ENCODE data around the gene VENTX.

The VENTX gene

DNA sequence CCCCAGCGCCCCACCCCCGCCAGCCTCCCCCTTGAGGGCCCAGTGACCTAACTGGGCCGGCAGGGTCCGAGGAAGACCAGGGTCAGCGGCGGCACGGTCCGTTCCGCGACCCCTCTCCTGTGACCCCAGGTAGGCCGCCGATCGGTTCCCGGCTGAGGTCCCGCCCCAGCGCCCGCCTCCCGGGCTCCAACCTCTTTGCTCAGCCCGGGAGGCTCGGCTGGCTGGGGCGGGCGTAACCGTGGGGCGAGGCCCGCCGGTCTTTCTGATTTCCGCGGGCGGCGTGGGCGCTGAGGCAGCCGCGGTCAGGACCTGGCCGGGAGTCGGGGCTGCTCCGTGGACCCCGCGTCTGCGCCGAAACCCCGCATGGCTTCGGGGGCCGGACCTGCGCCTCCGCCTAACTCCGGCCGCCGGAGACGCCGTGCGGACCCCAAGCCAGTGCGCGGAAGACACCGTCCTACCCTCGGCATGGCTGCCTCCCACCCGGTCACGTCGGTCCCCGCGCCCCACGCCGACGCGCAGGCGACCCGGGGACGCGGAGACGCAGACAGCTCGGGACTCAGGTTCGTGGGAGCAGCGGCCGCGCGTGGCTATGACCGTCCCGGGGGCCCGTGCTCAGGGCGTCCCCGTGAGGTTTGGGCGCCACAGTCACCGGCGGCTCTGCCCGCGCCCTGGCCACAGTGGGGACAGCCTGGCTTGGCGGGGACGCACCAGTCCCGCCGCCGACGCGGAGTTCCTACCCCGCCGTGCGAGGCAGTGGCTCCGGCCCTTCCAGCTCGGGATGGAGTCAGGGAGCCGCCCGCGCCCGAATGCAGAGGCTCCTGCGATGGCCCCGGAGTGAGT, 1.0 kb upstream of the VENTX start:
- no peak for DNase-seq (ENCODE audit: low spot score)

DNA sequence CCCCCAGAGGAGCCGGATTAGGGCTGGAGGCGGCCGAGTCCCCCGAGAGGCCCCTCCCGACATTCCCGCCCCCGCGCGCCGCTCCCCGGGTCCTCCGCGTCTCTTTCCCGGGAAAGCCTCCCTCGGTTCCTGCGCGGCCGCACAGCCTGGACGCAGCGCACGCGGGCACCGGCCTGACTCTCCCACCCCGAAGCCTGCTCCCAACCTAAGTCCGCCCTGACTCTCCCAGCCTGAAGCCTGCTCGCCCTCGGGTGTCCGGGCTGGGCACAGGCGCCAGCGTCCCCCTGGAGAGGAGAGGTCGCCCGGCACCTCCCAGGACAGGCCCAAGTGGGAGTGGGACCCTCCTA, 441 bp upstream of the VENTX start:
- DNase-seq (ENCODE audit: low spot score) = no peak

DNA sequence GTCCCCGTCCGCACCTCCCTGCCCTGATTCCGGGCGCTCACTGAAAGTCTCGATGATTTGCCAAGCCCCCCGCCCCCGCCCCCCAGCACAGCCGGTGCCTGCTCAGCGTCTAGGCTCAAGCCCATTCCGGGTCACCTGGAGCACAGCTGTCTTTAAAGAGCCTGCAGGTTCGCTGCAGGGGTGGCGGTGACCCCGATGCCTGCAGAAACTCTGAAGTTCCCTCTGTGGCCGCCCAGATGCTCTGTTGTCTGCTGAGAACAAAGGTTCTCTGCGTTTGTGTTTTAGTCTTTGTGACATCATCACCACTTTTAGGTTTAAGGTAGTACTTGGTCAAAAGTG, 780 bp downstream of the VENTX start:
- no peak for DNase-seq (ENCODE audit: low spot score)

DNA sequence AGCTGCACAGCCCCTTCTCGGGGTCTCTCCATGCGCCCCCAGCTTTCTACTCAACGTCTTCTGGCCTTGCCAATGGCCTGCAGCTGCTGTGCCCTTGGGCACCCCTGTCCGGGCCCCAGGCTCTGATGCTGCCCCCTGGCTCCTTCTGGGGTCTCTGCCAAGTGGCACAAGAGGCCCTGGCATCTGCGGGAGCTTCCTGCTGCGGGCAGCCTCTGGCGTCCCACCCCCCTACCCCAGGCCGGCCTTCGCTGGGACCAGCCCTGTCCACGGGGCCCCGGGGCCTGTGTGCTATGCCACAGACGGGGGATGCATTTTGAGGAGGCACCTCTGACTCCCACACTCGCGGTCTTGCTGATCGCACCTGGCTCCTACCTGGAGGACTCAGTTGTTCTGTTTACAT, 2.3 kb downstream of the VENTX start:
- DNase-seq (ENCODE audit: low spot score) = no peak

DNA sequence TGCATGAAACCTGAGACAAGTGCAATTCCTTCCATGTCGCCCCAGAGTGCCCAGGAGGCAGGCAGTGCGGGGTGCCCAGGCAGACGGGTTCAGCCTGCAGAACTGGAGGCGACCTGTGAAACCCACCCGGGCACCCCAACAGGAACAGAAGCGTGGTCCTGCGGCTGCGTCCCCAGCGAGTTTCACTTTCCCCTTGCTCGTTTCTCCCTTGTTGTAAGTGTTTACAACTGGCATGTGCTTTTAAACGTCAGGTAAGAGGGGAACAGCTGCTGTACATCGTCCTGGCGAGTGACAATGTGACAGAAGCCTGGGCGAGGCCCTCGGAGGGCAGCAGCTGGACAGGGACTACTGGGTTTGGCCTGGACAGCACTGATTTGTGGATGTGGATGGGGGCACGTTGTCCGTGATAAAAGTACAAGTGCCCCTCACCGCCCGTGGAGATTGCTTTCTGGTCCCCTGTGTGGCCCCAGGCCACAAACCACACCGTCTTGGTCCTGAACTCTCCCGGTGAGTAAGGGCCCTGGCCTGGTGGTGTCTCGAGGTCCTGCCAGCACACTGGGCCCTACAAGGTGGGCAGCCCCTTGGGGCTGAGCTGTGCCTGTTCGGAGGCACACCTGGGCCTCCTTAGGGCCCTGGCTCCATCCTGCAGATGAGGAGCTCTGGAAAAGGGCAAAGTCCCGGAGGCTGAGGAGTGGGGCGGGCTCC, 4.0 kb downstream of the VENTX start:
- DNase-seq (ENCODE audit: low spot score) = peak; percentile 13

DNA sequence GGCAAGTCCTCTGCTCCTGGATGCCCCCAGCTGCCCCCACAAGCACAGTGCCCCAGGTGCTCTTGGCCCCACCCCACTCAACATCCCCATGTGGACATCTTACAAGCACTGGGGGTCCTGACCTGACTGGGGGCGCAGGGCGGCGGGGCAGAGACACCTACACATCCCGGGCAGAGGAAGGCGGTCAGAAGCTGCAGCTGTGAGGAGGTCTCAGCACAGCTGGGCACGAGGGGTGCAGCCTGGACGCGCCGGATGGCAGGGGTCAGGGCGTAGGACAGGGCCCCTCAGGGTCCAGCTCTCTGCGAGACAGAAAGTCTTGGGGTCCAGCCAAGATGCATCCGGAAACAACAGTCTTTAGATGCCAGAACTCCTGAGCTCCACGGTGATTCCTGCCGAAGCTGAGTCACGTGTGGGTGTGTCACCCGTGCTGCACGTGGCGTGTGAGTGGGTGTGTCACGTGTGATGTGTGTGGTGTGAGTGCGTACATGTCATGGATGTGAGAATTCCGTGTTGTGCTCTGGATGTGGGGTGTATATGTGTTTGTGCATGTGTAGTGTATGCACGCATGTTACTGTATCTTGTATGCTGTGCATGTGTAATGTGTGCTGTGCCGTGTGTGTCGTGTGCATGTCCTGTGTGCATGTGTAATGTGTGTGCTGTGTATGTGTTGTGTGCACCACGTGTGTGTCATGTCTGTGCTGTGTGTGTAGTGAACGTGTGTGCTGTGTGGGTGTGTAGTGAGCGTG, 5.1 kb downstream of the VENTX start:
- DNase-seq (ENCODE audit: low spot score) = no peak

DNA sequence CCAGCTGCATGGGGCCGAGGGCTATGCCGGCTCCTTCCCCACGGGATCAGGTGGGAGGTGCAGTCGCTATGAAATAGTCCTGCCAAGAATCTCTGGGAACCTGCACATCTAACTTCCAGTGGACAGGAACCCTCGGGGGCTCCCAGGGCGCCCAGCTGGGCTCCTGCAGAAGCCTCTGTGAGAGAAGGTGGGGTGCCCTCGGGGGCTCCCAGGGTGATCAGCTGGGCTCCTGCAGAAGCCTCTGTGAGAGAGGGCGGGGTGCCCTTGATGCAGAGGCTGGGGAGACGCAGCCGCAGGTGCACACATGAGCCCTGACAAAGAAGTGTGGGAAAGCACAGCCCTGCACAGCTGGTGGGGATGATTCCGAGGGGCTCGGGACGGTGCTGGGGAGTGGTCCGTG, 5.9 kb downstream of the VENTX start:
- no peak for DNase-seq (ENCODE audit: low spot score)

DNA sequence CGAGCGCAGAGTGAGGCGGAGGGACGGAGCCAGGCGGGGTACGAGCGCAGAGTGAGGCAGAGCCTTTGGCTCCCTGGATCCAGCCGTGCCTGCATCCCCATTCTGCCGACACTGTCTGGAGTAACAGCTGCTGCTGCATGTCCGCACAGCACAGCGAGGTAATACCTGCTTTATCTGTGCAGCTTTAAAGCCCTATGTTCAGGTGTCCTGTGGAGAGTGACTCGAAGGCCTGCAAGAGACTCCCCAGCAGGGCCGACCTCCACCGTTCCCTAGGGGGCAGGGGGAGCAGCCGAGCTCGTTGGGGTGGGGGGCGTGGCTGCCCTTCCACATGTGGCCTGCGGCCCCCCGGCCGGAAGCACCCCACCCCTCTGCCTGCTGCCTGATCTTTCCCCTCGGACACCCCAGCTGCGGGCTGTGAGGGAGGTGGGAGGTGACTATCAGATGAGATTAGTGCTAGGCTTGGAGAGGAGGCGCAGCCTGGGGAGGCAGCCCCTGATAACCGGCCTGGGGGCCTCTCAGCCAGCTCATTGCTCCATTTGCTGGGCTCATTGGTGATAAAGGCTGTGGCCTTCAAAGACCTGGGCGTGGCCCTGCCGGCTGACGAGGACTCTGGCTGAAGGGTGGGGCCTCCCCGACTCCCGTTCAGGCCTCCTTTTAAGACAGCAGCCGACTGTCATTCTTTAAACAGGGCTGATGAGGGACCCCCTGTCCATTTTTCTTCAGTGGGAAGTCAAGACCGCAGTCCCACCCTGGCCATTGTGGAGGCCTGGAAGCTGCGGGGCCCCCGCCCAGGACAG, 8.0 kb downstream of the VENTX start:
- no peak for DNase-seq (ENCODE audit: low spot score)

DNA sequence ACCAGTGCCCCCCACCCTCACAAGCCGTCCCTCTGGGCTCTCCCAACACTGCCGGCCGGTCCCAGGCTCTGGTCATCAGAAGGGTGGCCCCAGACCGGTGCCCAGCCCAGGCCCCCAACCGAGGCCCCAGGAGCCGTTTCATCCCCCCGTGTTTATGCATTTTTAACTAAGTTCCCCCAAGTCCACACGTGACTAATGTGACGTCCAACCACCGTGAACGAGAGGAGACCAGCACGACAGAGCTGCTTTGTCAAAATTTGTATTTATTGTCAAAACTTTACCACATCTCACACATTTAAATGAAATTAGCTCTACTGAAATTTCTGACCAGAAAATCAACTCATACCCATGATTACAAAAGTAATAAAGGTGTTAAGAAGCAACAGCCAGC, 8.6 kb downstream of the VENTX start:
- no peak for DNase-seq (ENCODE audit: low spot score)

DNA sequence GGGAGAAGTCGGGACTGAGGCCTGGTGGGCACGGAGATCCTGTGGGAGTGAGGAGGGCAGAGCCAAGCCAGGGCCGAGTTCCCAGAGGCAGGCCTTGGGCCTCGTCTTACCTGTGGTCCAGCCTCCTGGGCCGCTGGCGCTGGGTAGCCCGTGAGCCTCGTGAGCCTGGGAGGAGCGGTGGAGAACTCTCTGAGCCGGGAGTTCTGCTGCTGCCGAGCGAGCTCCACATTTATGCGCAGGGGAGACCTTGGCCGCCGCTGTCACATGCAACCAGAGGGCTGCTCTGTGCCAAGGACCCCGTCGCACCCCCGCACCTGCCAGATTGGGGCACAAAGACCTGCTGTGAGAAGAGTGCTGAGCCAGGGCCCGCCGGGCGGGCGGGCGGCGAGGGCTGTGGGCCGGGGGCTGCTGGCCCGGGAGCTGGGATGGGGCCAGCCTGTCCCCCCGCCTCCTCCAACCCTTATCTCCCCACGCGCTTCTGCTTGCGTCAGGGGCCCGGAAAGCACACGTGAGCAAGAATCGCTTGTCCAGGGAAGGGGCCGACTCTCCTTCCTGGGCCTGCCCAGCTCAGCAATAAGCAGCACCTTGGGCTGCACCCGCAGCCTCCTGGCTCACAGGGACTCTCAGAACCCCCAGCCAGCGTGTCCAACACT, 10.2 kb downstream of the VENTX start:
- DNase-seq (ENCODE audit: low spot score) = no peak

DNA sequence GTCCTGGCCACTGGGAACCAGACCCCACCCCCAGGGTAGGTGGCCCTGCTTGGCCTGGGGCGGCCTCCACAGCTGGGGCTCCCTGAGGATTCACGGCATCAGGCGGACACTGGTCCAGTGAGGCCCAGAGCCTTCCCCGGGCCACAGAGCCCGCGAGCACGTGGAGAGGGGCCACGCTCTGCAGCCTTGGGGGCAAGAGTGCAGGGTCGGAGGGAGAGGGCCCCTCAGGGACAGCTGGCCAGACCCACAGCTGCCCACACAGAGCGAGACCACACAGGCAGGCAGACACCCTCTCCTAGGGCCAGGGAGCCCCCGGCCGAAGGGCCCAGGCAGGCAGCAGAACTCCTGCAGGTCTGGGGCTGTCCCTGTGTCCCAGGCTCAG, 10.7 kb downstream of the VENTX start:
- no peak for DNase-seq (ENCODE audit: low spot score)

DNA sequence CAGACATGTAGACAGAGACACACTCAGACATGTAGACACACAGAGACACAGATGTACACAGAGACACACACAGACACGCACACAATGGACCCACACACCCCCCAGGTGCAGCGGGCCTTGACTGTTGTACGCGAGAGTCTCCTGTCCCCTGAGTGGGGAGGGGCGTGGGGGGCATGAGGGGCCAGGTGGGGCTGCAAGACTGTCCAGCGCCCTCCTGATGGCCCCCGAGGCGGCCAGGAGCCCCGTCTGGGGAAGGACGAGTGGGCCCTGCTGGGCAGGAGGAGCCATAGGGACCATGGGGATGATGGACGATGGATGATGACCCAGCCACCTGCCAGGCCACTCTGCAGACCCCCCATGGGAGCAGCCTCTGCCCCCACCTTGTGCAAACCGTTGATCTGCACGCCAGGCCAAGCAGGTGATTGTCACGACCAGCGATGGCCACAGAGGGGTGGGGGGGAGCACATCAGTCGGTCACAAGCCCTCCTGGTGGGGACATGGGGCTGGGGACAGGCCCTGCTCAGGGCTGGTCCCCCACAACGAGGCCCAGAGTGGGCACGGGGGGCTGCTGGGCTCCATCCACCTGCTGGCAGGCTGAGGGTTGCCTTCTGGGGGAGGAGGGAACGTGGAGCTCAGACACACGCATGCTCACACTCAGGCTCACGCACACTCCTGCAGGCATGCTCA, 11.6 kb downstream of the VENTX start:
- no peak for DNase-seq (ENCODE audit: low spot score)

DNA sequence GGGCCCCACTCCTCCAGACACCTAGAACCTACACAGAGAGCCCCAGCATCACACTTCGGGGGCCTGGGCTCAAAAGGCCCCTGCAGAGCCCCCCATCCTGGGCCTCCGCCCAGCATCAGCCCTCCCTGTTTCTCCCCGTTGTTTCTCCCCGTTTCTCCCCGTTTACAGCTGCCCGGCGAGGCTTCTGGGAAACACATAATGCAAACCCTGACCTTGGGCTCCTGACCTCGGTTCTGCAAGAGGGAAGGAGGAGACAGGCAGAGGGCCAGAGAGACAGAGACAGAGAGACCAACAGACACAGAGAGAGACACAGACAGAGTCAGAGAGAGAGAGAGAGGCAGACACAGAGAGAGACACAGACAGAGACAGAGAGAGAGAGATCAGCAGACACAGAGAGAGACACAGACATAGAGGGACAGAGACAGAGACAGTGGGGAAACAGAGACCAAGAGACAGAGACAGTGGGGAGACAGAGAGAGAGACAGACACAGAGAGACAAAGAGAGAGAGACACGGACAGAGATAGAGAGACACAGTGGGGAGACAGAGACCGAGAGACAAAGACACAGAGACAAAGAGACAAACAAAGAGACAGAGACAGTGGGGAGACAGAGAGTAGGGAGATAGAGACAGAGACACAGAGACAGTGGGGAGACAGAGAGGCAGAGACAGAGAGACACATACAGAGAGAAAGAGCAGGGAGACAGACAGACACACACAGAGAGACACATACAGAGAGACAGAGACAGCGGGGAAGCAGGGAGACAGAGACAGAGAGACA, 12.5 kb downstream of the VENTX start:
- no peak for DNase-seq (ENCODE audit: low spot score)

DNA sequence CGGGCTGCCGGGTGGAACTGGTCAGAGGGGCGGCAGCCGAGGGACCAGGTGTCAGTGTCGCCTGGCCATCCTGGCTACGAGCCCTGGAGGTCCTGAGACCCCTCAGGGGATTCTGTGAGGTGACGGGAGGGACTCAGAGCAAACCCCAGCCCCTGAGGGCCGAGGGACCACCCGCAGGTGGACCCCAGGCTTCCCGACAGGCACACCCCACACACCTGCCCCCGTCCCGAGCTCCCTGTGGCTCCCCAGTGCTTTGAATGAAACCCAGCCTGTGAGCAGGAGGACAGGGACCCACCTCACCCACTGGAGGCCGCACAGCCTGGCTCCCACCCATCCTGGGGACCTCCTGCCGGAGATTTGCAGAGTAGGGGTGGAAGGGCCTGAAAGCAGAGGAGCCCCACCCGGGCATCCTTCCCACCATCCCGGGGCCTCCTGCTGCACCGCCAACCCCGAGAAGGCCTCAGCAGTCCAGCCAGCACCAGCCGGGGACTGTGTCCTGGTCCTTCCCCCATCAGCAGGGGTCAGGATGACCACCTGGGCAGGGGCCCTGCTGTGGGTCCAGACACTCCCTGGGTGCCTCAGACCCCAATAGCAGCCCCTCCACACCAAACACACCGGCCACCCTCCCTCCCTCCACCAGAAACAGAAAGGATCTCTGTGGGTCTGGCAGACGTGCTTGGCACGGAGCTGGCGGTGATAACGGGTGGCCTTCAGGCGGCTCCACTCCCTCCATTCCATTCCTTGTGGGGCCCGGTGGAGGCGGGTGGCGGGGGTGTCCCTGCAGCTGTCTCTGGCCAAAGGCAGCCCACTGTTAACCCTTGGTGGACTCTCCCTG, 13.9 kb downstream of the VENTX start:
- DNase-seq (ENCODE audit: low spot score) = no peak

DNA sequence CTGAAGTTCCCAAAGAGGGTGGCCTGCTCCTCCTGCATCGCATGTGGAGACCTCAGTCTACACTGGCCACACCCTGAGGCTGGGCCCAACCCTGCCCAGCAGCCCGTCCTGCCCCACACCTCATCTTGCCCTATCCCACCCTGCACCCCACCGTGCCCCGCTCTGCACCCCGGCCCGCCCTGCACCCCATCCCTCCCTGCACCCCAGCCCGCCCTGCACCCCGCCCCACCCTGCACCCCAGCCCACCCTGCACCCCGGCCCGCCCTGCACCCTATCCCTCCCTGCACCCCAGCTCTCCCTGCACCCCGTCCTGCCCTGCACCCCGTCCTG, 14.5 kb downstream of the VENTX start:
- no peak for DNase-seq (ENCODE audit: low spot score)

DNA sequence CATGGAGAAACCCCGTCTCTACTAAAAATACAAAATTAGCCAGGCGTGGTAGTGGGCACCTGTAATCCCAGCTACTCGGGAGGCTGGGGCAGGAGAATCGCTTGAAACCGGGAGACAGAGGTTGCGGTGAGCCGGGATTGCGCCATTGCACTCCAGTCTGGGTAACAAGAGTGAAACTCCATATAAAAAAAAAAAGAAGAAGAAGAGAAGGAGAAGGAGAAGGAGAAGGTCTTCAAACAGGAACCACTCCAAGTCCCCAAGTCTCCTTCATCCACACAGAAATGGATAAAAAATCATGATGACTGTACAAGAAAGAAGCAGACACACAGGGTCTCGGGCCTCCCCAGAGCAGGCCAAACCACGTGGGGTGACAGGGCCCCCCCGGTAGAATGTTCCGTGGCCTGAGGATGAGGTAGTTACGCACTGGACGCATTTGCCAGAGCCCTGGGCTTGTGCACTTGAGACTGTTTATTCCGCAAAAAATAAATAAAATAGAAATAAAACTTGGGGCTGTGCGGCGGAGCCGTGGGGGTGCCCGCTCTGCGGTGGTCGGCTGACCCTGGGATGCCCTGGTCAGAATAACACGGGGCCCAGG, 15.8 kb downstream of the VENTX start:
- no peak for DNase-seq (ENCODE audit: low spot score)

DNA sequence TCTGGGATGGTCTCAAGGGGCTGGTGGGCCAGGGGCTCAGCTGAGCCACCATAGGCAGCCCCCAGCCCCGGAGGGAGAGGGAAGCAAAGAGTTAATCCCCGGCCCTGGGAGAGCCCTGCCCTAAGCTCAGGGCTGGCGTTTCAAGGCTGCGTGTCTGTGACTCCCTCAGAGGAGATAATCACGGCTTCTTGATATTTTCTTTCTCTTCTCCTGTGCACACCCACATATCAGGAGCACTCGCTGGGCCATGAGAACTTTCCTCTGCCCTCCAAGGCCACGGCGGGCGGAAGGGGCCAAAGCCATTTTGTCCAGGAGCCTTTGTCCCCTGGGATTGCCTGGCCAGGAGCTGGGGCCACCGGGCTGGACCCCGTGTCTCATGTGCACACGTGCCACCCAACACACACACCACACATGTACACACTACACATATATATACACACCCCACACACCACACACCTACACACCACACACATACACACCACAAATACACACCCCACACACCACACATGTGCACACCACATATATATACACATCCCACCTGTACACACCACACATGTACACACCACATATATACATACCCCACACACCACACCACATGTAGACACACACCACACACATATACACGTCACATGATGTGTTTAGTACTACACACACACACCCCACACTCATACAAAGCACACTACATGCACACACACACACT, 16.9 kb downstream of the VENTX start:
- DNase-seq (ENCODE audit: low spot score) = no peak

DNA sequence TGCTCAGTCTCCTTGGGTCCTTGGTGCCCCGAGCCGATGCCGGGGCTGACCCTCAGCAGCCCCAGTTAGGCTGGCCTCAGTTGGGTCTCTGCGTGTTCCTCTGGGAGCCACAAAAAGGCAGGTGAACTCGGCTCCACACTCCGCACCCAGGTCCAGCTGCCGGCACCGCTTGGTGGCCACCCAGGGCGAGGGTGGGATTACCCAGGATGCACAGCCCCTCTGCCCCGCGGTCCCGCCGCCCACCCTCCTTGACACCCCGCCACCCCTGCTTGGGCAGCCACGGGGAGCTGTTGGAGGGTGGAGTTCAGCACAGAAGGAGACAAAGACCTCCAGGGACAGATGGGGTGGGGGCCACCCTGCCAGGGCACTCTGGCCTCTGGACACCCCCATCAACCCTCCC, 17.7 kb downstream of the VENTX start:
- DNase-seq (ENCODE audit: low spot score) = no peak

Data from CD4-positive, alpha-beta T cell treated with Interleukin-2 at 100 ng/mL for 4 hours (primary cell).